ENCODE measurements around the gene GALNT13.

Gene GALNT13

DNA sequence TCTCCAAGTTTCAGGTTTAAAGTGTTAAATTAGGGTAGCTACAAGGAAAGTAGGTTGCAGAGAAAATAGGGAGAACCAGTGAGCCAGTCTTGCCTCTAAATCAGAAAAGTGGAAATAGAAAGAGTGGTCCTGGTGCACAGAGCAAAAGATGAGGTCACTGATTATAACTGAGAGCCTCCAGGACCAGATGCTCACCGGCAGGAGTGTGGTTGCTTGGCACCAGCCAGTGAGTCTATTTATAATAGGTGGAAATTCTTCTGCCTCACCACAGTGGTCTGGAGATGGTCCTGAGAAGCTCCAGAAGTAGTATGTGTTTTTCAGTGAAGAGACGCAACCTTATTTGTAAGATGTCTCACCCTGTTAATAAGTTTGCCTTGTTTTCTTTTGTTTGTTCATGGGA, 452.9 kb downstream of the GALNT13 start:
- Histone ChIP-seq H3K9ac (ENCODE audit: low read length) (no peak overlapping the region), H3K4me1 (ENCODE audit: control insufficient read depth, insufficient read depth, low read length) (no peaks in the 10 kb centered on the region), H3K4me3 (ENCODE audit: low read length) (no peak overlapping the region), H3K36me3 (ENCODE audit: control insufficient read depth, insufficient read depth, low read length, severe bottlenecking) (no peaks in the 10 kb centered on the region), H3K27me3 (replicated peaks; ENCODE audit: control insufficient read depth, insufficient read depth, low read length) (no peaks in the 10 kb centered on the region), H3K9me3 (ENCODE audit: control insufficient read depth, low read length) (no peaks in the 10 kb centered on the region)
- no peak for DNase-seq (ENCODE audit: low read depth)

DNA sequence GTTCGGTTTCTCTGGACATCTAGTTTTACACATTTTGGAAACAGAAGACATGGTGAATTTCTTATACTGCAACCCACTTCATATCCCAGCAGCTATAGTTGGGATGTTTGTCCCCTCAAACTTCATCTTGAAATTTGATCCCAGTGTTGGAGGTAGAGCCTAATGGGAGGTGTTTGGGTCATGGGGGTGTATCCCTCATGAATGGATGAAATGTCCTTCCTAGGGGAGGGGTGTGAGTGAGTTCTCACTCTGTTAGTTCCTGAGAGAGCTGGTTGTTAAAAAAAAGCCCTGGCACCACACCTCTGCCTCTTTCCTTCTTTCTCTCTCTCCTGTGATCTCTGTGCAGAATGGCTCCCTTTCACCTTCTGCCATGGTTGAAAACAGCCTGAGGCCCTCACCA, 457.8 kb downstream of the GALNT13 start:
- Histone ChIP-seq H3K9ac (ENCODE audit: low read length) (no peak overlapping the region), H3K4me1 (ENCODE audit: control insufficient read depth, insufficient read depth, low read length) (no peaks in the 10 kb centered on the region), H3K27me3 (replicated peaks; ENCODE audit: control insufficient read depth, insufficient read depth, low read length) (no peaks in the 10 kb centered on the region), H3K4me3 (ENCODE audit: low read length) (no peak overlapping the region), H3K9me3 (ENCODE audit: control insufficient read depth, low read length) (no peaks in the 10 kb centered on the region), H3K36me3 (ENCODE audit: control insufficient read depth, insufficient read depth, low read length, severe bottlenecking) (no peaks in the 10 kb centered on the region)
- no peak for DNase-seq (ENCODE audit: low read depth)

DNA sequence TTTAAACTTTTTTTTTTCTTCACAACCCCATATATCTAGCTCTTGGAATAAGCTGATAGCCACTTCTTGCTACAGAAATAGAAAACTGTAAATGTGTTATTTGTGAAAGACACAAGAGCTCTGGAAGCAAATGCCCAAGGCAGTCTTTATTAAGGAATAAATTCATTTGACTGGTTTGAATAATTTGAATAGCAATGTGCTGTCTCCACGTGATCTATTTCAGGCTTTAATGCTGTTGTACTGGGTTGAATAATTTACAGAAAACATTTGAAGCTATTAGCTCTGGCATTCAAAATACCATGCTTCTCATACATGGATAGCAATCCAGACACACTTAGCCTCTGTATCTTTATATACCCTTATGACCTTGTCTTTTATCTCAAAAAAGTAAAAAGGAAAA, 460.1 kb downstream of the GALNT13 start:
- no peak overlapping the region for H3K9ac ChIP-seq (ENCODE audit: low read length)

DNA sequence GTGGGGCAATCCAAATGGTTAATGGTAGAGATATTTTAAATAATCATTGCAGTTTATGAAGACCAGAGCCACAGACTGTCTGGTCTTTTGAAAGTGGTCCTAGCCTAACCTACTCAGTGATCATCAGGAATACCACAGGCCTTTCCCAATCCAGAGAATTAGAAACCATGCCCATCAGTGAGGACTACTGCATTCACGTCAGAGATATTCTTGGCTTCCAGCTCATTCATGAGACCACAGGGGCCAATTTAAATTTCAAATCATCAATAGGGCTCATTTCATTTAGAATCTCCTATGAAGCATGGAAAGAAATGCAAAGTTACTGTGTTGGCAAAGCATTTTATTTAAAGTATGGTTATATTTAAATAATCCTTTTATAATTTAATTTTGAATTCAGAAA, 464.5 kb downstream of the GALNT13 start:
- Histone ChIP-seq H3K4me3 (ENCODE audit: low read length) (no peak overlapping the region), H3K36me3 (ENCODE audit: control insufficient read depth, insufficient read depth, low read length, severe bottlenecking) (no peaks in the 10 kb centered on the region), H3K4me1 (ENCODE audit: control insufficient read depth, insufficient read depth, low read length) (no peaks in the 10 kb centered on the region), H3K9ac (ENCODE audit: low read length) (no peak overlapping the region), H3K9me3 (ENCODE audit: control insufficient read depth, low read length) (no peaks in the 10 kb centered on the region), H3K27me3 (replicated peaks; ENCODE audit: control insufficient read depth, insufficient read depth, low read length) (no peaks in the 10 kb centered on the region)
- DNase-seq (ENCODE audit: low read depth), result no peak

More for the DNA sequence above, 460.1 kb downstream of the GALNT13 start:
- no peak for DNase-seq (ENCODE audit: low read depth)
- Histone ChIP-seq H3K4me1 (ENCODE audit: control insufficient read depth, insufficient read depth, low read length) (no peaks in the 10 kb centered on the region), H3K36me3 (ENCODE audit: control insufficient read depth, insufficient read depth, low read length, severe bottlenecking) (no peaks in the 10 kb centered on the region), H3K4me3 (ENCODE audit: low read length) (no peak overlapping the region), H3K27me3 (replicated peaks; ENCODE audit: control insufficient read depth, insufficient read depth, low read length) (no peaks in the 10 kb centered on the region), H3K9me3 (ENCODE audit: control insufficient read depth, low read length) (no peaks in the 10 kb centered on the region)

DNA sequence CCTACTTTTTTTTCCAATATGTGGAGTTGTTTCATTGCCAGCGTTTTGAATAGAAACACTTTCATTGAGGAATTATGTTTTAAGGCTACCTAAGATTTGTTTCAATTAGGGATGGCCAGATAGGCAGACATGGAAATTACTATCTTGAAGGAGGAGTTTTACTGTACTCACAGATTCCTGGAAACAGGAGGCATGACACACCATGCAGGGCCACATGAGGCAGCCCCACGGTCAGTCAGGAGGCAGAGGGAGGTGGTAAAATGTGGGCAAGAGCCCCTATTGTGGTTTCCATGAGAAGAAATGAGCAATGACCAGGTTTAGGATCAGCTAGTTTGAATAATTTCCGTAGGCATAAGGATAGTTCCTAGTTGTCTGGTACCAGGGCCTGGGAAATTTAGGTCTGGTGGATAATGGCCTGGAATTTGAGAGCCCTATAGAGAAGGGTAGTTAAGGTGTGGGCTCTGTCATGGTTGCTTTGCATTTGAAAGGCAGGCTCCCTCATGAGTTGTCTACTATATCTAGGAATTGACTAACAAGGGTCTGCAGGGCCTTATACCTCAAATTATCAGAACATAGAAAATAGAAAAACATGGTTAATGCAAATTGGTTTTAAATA, 466.7 kb downstream of the GALNT13 start:
- Histone ChIP-seq H3K4me3 (ENCODE audit: low read length) (no peak overlapping the region), H3K4me1 (ENCODE audit: control insufficient read depth, insufficient read depth, low read length) (peaks cover 4% of the 10 kb centered on the region), H3K9me3 (ENCODE audit: control insufficient read depth, low read length) (no peaks in the 10 kb centered on the region), H3K27me3 (replicated peaks; ENCODE audit: control insufficient read depth, insufficient read depth, low read length) (no peaks in the 10 kb centered on the region), H3K9ac (ENCODE audit: low read length) (no peak overlapping the region), H3K36me3 (ENCODE audit: control insufficient read depth, insufficient read depth, low read length, severe bottlenecking) (no peaks in the 10 kb centered on the region)
- DNase-seq (ENCODE audit: low read depth), result no peak

DNA sequence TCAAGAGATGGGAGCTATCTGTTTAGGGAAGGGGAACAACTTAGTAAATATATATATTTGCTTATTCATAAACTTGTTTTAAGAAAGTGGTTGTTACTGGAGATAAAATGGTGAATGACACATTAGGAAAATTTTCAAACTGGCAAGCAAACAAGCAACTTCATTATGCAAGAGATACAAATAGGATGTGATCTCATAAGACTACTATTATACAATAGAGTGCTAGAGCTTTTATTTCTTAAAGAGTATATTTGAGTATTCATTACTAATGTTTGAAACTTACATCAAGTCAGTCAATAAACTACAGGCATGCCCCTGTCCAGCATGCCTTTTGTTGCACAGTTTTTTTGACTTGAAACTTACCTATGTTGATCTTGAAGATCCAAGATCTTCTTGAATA, 471.6 kb downstream of the GALNT13 start:
- no peaks in the 10 kb centered on the region for H3K36me3 ChIP-seq (ENCODE audit: control insufficient read depth, insufficient read depth, low read length, severe bottlenecking)
- H3K27me3 ChIP-seq (replicated peaks; ENCODE audit: control insufficient read depth, insufficient read depth, low read length), result no peaks in the 10 kb centered on the region
- H3K4me3 ChIP-seq (ENCODE audit: low read length), result no peak overlapping the region
- no peak for DNase-seq (ENCODE audit: low read depth)
- H3K9me3 ChIP-seq (ENCODE audit: control insufficient read depth, low read length), result no peaks in the 10 kb centered on the region
- no peak overlapping the region for H3K9ac ChIP-seq (ENCODE audit: low read length)
- H3K4me1 ChIP-seq (ENCODE audit: control insufficient read depth, insufficient read depth, low read length), result peaks cover 12% of the 10 kb centered on the region

DNA sequence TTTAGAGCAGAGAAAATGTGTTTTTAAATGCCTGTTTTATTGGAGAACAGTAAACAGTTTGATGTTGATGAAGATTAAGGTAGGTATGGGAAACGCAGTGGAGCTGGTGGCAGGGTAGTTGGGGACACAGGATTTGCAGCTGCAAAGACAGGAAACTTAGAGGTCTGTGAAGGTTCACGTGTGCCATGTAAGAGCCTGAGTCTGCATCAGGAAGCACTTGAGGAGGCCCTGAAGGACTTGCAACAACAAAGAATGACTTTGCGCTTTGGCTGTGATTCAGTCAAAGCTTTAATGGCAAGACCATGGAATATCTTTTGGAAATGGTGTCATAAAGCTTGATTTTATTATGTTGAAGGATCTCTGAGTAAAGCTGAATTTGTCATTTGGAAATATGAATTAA, 479.2 kb downstream of the GALNT13 start:
- no peaks in the 10 kb centered on the region for H3K36me3 ChIP-seq (ENCODE audit: control insufficient read depth, insufficient read depth, low read length, severe bottlenecking)
- no peaks in the 10 kb centered on the region for H3K9me3 ChIP-seq (ENCODE audit: control insufficient read depth, low read length)
- no peak for DNase-seq (ENCODE audit: low read depth)
- no peak overlapping the region for H3K9ac ChIP-seq (ENCODE audit: low read length)
- H3K4me1 ChIP-seq (ENCODE audit: control insufficient read depth, insufficient read depth, low read length), result no peaks in the 10 kb centered on the region
- H3K4me3 ChIP-seq (ENCODE audit: low read length), result no peak overlapping the region
- H3K27me3 ChIP-seq (replicated peaks; ENCODE audit: control insufficient read depth, insufficient read depth, low read length), result no peaks in the 10 kb centered on the region

DNA sequence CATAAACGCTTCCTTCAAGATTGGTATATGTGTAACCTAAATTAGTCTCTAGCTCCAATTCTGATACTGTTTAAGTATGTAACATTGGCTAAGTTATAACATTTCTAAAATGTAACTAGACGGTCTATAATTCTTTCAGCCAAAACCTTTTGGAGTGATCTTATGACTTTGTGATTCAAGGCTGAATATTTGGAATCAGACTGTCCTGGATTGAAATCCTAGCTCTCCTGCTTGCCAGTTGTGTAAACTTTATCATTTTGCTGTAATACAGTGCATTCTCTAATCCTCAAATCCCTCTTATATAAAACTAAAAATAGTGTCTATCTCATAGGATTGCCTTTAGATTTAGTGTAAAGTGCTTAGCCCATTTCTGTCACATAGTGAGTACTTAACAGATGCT, 489.6 kb downstream of the GALNT13 start:
- no peak for DNase-seq (ENCODE audit: low read depth)

DNA sequence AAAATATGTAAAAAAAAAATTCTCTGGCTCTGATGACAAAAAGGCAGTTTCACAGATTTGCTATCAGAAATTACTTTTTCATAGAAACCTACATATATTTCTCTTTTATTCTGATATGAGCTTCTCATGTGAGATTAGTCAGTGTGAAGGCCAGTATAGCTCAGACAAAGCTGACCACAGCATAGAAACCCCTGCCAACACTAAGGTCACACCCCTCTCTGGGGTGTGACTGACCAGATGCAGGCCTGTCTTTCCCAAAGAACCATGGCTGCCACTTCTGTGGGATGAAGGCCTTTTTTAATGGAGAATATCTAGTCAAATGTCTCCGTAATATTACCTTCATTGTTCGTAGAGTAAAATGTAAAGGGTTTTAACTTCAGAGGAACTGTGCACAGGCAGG, 496.4 kb downstream of the GALNT13 start:
- DNase-seq (ENCODE audit: low read depth), result no peak
- no peaks in the 10 kb centered on the region for H3K27me3 ChIP-seq (replicated peaks; ENCODE audit: control insufficient read depth, insufficient read depth, low read length)
- H3K4me3 ChIP-seq (ENCODE audit: low read length), result no peak overlapping the region
- H3K9me3 ChIP-seq (ENCODE audit: control insufficient read depth, low read length), result no peaks in the 10 kb centered on the region
- H3K4me1 ChIP-seq (ENCODE audit: control insufficient read depth, insufficient read depth, low read length), result no peaks in the 10 kb centered on the region
- H3K9ac ChIP-seq (ENCODE audit: low read length), result no peak overlapping the region
- no peaks in the 10 kb centered on the region for H3K36me3 ChIP-seq (ENCODE audit: control insufficient read depth, insufficient read depth, low read length, severe bottlenecking)

More for the DNA sequence above, 489.6 kb downstream of the GALNT13 start:
- no peak overlapping the region for H3K4me3 ChIP-seq (ENCODE audit: low read length)
- no peaks in the 10 kb centered on the region for H3K9me3 ChIP-seq (ENCODE audit: control insufficient read depth, low read length)
- no peak overlapping the region for H3K9ac ChIP-seq (ENCODE audit: low read length)
- H3K27me3 ChIP-seq (replicated peaks; ENCODE audit: control insufficient read depth, insufficient read depth, low read length), result no peaks in the 10 kb centered on the region
- H3K4me1 ChIP-seq (ENCODE audit: control insufficient read depth, insufficient read depth, low read length), result peaks cover 20% of the 10 kb centered on the region
- no peaks in the 10 kb centered on the region for H3K36me3 ChIP-seq (ENCODE audit: control insufficient read depth, insufficient read depth, low read length, severe bottlenecking)

DNA sequence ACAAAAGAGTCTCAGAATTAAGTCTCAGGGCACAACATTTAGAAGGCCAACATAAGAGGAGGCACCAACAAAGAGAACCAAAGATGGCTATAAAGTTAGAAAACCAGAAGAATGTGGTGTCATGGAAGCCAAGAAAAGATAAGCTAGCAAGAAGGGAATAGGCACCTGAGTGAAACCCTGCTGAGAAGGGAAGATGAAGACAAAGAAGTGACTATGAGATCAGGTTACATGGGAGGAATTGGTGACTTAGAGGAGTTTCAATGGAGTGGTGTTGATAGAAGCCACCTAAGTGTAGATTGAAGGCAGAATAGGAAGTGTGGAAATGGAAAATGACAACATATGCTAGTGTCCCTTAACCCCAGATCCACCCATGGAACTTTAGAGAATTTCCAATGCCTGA, 499.2 kb downstream of the GALNT13 start:
- Histone ChIP-seq H3K9me3 (ENCODE audit: control insufficient read depth, low read length) (no peaks in the 10 kb centered on the region), H3K27me3 (replicated peaks; ENCODE audit: control insufficient read depth, insufficient read depth, low read length) (no peaks in the 10 kb centered on the region), H3K9ac (ENCODE audit: low read length) (no peak overlapping the region), H3K4me1 (ENCODE audit: control insufficient read depth, insufficient read depth, low read length) (peaks cover 5% of the 10 kb centered on the region), H3K4me3 (ENCODE audit: low read length) (no peak overlapping the region), H3K36me3 (ENCODE audit: control insufficient read depth, insufficient read depth, low read length, severe bottlenecking) (no peaks in the 10 kb centered on the region)
- no peak for DNase-seq (ENCODE audit: low read depth)

DNA sequence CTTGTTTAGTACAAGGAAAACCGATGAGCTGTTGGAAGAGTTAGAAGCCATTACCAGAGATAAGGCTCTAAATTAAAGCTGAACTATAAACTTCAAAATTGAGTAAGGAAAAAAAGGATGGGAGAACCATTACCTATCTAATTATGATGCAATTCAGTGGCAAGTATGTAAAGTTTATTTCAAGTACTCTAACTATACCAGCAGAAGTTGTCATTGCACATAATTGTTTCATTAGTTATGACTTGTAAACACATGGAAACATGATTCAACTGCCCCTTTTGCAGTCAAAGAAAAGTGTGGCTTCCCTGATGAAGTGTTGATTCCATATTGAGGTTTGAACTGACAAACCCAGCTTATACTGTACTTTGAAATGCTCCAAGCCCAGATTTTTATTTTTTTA, 502.7 kb downstream of the GALNT13 start:
- H3K4me1 ChIP-seq (ENCODE audit: control insufficient read depth, insufficient read depth, low read length), result peaks cover 5% of the 10 kb centered on the region
- H3K27me3 ChIP-seq (replicated peaks; ENCODE audit: control insufficient read depth, insufficient read depth, low read length), result no peaks in the 10 kb centered on the region
- no peak overlapping the region for H3K9ac ChIP-seq (ENCODE audit: low read length)
- DNase-seq (ENCODE audit: low read depth), result no peak
- no peak overlapping the region for H3K4me3 ChIP-seq (ENCODE audit: low read length)
- no peaks in the 10 kb centered on the region for H3K36me3 ChIP-seq (ENCODE audit: control insufficient read depth, insufficient read depth, low read length, severe bottlenecking)
- no peaks in the 10 kb centered on the region for H3K9me3 ChIP-seq (ENCODE audit: control insufficient read depth, low read length)

DNA sequence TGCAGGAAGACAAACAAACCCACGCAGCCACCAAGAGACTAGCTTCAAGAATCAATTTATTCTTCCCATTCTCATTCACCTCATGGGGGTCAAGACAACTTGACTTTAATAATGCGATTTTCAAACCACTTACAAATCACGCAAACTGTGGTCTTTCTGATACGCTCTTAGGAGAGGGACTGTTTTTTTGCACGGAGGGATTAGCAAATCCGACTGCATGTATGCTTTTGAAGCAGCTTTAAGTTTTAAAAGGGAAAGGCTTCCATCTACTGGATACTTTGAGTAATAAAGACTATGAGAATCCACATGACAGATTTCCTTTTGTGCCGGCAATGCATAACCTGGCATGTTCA, 503.8 kb downstream of the GALNT13 start:
- Histone ChIP-seq H3K4me3 (ENCODE audit: low read length) (peak overlapping the region; percentile 73), H3K9me3 (ENCODE audit: control insufficient read depth, low read length) (no peaks in the 10 kb centered on the region), H3K27me3 (replicated peaks; ENCODE audit: control insufficient read depth, insufficient read depth, low read length) (no peaks in the 10 kb centered on the region), H3K36me3 (ENCODE audit: control insufficient read depth, insufficient read depth, low read length, severe bottlenecking) (no peaks in the 10 kb centered on the region), H3K4me1 (ENCODE audit: control insufficient read depth, insufficient read depth, low read length) (peaks cover 5% of the 10 kb centered on the region), H3K9ac (ENCODE audit: low read length) (peak overlapping the region; percentile 53)
- peak; percentile 7 for DNase-seq (ENCODE audit: low read depth)
